ENCODE results near the gene SKAP1.
"Not testable (repeated sequence)": the region's sequence is repeated elsewhere in the genome, so short reads cannot be mapped to it uniquely, and the experiment has no call there.

SKAP1 gene

DNA sequence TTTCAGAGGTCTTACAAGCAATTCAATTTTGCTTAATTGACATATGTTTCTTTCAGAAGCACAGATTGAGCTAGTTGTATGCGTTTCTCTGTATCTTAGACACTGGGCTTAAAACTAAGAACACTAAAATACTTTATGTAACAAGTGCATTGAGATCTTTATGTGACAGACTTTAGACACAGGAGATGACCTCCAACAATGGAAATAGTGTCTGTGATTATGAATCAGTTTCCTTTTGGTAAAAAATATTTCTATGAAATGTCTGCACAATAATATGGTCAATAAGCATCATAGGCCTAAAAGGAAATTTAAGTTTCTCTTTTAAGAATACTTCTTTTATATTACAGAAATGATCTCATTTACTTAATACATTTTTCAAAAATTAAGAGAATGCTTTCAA lies 153.2 kb downstream of the SKAP1 start:
- DNase-seq = no peak

DNA sequence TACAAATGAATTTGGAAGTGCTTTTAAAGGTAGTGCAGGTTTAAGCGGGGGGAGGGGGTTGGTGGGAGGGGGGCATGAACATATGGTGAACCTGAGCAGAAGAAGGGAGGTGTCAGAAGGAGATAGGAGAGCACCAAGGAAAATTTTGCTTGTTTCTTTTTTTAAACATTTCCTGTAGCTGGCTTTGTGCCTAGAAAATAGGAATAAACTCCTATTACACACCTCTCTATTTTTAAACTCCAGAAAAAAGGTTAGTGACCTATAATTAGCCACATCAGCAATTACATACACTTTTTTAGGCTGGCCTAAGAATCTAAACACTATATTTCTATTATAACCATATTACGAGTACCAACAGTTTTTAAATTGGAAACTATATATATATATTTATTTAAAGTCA lies 159.1 kb downstream of the SKAP1 start:
- DNase-seq = peak in 1 of 3 experiments; percentile 31

DNA sequence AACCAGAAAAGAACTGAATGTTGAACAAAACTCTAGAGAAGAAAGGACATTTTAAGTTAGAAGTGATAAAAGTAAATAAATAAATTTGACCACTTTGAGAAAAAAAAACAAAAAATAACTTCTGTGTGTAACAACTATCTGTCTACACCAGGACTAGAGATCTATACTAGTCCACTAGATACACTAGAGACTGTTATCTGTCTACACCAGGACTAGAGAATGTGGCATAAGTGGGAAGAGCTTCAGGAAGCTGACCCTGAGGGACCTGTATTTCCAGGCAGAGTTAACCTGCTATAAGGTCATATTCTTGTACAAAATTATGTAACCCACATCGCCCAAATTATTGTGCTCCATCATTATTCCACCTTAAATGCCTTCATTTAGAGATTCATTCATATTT lies 160.8 kb downstream of the SKAP1 start:
- DNase-seq = no peak

DNA sequence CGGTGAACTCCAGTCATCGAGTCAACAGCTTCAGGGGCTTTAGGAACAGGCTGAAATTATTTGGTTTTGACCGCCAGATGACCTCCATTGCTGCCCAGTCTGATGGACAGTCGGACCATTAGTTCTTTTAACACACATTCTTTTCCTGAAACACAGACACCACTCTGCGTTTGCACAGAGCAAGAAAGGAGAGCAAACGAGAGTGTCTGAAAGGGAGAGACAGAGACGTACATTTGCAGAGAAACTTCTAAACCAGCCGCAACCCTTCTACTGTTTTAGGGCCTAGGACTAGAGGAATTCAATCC lies 166.3 kb downstream of the SKAP1 start:
- no peak for DNase-seq

DNA sequence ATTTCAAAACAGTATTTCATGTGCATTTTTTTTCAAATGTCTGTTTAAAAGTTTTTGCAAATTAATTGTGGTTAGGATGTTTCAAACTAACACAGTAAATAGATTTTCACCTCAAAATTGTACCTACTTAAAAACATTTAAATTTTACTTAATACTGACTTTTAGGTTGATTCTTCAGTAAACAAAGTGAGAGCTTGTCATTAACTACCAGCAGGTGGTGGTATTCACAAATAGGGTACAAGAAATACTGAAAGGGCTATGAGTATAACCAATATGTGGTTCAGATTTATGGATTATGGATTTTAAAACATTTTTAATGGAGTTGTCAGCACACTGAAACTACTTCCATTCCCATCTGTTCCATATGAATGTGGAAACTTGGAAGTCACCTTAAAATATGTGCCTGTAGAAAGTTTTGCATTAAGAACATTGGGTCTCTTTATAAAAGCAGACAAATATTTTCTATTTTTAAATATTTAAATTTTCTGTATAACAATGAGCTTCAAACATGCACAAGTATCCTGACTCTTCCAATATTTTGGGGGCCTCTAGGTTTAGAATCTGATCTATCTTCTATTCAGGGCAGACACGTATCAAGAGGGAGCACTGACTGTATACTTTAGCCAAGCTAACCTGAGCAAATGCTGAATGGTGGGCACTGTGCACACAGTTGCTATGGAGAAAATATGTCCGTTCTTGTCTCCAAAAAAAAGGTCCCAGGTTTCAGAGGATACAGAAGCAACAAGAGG lies 166.9 kb downstream of the SKAP1 start:
- DNase-seq = peak; percentile 7 to 61 (median 17)

DNA sequence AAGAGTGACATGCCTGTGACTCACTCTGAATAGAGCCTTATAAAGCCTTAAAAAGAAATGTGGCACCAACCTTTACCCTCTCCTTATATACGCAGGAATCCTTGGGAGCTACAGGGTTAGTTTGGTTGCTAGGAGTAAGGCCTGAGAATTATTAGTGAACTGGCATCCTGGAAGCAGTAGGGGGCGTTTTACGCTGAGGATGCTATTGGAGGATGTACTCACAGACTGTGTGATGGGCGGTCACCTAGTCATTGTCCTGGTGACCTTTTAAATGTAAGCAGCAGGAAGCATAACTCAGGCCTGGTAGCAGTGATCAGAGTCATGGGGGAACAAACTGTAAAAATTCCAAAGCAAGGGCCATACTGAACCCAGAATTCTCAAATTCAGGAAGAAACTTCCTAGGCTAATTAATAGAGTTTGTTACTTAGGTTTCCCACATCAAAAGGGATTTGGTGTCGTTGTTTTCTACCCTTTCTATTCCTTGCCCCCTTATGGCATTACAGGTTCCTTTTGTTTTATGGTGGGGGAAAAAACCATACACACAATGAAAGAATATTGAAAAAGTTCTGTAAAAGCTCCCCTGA lies 168.6 kb downstream of the SKAP1 start:
- DNase-seq = peak; percentile 15 to 66 (median 40)

DNA sequence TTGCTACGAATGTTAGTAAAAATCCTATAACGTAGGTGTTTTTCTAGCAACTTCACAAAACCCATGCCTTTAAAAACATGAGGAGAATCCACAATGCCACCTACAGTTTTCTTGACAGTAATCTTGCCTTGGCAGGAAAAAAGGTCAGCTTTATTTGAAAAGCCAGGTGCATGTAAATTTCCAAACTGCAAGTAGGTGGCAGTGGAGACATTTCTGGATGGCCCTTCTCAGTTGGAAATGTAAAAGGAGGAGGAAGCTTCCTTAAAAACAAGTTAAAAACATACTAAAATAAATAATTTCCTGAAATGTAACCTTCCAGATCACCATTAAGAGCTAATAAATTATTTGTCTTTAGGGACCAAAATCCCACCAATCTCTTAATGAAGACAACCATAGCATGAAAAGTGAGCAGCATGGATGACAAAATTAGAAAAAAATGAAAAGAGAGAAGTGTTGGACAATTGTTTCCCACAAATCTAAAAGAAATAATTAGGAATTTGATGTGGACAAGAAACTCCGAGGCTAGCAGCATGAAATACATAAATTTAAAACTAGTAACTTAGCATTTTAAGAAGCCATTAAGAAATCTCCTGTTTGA lies 170.2 kb downstream of the SKAP1 start:
- DNase-seq = peak; percentile 50 to 80 (median 68)

DNA sequence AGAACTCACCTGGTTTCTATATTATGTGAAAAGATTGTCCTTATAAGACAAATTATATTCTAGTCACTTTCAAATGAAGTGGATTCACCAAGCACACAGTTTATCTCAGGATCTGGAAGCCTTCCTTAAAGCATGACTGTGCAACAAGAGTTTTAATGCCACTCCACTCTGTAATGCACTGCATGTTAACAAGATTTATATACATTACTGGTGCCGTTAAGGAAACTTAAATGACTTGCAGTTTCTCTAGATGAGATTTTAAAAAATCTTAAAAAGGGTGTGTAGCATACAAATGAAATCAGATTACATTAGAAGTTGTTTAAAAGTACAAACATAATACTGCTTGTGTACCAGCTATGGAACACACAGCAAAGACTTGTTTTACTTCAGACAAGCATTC lies 171.7 kb downstream of the SKAP1 start:
- peak in 1 of 3 experiments; percentile 61 for DNase-seq

DNA sequence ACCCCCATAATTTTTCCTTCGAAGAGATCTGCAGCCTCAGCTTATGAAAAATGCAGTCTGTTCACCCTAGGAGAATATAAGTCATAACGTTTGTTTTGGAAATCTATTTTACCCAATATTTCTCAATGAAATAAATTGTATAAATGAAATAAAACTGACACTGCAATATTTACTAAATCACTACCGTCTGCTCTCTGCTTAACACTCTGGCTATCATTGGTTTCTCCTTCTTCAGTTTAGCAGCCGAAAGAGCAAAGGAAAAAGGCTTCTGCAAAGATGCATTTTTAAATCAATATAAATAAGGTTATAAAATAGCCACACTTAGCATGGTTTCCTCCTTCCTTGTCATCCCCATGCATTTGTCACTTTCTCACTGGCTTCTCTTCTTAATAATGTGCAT lies 174.3 kb downstream of the SKAP1 start:
- DNase-seq = no peak

DNA sequence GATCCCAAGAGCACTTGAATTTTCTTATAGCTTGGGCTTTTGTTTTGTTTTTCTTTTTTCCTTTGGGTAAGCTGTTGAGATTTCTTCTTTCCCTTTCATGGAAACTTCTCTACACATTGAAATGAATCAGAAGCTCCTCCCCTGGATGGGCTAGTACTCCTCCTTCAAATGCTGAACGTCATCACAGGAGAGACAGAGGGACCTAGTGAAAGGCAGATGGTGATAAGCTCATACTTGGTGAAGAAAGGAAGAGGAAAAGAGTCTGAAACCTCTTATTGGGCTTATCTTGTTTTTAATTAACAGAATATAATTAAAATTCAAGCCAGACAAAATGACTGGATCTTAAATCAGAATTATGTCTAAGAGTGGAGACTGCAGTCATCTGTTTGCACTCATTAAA lies 175.1 kb downstream of the SKAP1 start:
- no peak for DNase-seq

DNA sequence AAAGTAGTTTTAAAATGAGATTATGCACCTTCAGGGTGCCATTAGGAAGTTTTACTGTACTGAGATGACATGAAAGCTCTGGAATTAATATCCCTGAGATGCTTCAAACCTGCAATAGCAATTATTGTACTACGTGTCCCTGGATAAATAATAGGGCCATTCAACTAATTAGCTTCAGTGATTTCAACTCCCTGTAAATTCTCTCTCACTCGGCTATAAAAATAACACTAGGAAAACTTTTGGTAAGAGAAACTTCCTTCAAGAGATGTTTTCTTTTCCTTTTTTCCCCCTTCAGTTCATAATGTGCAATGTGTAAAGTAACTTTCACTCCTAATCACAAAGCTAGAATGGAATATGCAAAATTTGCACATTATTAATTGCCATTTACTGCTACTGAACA lies 176.0 kb downstream of the SKAP1 start:
- peak in 1 of 3 experiments; percentile 28 for DNase-seq

DNA sequence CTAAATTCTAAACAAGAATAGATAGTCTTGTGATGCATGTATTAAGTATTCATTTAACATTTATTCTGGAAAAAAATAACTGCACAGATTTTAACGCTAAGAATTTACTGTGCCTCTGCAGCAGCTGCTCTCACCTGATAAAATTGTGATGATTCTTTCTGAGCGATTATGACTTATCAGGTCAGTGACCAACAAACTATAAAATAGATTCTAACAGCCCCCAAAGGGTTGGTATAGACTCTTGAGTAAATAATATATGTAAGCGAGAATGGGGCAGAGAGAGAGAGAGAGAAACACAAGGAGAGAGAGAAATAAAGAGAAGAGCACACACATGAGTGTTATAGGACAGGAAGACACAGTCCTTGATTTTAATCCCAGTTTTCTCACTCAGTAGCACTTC lies 178.1 kb downstream of the SKAP1 start:
- no peak for DNase-seq

DNA sequence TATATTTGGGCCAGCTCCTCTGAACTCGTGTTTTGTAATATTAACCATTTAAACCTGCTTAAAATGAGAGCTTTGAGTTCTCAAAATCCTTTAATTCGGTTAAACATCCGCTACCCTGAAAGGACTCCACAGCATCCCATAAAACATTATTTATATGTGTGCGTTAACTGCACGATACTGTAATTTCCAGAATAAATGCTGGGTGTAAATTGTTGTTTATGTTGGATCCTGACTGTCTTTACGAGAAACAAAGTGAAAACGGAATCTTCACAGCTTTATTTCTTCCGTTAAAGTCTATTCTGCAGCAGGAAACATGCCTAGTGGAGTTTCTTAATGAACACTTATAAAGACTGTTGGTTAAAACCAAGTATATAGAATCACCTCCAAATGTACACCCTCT lies 179.1 kb downstream of the SKAP1 start:
- no peak for DNase-seq

DNA sequence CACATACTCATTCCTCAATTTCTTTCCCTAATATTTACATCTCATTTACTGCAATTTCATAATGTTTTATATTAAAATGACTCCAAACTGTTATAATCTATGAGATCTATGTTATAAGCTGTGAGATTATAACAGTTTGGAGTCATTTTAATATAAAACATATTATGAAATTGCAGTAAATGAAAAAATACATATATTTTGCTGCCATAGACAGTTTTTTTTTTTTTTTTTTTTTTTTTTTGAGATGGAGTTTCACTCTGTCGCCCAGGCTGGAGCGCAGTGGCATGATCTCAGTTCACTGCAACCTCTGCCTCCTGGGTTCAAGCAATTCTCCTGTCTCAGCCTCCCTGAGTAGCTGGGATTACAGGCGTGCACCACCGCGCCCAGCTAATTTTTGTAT lies 180.0 kb downstream of the SKAP1 start:
- DNase-seq = not testable (repeated sequence)

DNA sequence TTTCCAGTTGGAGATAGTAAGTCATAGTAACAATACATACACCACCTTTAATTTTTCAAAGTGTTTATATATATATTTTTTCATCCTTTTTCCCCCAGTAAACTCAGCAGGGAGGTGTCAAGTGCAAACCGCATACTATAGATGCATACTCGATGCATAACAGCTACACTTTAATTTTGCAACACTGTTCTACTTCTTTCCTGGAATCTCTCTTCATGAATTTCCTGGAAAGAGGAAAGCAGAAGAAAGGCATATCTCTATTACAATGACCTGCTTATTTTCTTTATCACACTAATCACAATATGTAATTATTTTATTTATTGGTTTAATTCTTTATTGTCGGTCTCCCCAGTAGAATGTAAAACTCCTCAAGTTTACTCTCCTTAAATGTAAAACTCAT lies 182.4 kb downstream of the SKAP1 start:
- no peak for DNase-seq

DNA sequence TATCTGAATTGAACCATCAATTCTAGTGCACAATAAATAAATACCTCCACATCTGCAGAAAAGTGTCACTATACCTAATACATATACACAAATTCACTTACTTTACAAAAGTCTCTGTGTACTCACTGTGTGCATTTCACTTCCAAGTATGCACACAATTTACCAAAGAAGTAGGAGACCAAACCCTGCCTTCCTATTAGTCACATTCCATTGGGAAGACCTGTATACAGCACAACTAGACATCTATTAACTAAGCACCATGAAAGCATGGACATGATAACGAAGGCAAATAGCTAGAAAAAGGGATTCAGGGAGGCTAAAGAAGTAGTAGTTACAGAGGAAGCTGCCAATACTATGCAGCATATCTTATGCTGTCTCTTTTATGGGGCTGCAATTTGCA lies 183.0 kb downstream of the SKAP1 start:
- no peak for DNase-seq

DNA sequence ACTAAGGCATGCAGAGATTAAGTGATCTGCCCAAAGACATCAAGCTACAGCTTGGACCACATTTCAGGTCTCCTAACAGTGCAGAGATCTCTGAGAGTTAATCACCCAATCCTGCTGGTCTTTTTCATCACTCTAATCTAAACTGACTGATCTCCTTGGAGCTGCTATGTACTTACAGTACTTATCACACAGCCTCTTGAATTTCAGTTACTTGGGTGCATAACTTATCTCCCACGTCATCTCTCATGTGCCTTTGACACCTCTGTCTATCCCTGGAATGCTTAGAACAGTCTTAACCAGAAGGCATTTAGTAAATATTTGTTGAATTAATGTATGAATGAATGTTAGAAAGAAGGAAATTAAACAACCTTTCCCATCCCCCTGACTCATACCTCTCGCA lies 183.4 kb downstream of the SKAP1 start:
- no peak for DNase-seq

DNA sequence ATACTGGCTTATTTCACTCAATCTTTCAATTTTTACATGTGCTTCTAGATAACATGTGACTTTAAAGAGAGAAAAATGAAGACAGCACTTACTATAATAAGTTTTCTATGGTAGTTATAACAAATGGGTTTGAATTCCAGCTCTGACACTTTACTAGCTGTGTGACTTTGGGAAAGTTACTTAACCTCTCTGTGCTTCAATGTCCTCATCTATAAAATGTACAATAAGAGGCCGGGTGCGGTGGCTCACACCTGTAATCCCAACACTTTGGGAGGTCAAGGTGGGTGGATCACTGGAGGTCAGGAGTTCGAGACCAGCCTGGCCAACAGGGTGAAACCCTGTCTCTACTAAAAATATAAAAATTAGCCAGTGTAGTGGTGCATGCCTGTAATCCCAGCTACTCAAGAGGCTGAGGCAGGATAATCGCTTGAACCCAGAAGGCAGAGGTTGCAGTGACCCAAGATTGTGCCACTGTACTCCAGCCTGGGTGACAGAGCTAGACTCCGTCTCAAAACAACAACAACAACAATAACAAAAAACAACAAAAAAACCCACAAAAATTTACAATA lies 184.5 kb downstream of the SKAP1 start:
- not testable (repeated sequence) for DNase-seq

DNA sequence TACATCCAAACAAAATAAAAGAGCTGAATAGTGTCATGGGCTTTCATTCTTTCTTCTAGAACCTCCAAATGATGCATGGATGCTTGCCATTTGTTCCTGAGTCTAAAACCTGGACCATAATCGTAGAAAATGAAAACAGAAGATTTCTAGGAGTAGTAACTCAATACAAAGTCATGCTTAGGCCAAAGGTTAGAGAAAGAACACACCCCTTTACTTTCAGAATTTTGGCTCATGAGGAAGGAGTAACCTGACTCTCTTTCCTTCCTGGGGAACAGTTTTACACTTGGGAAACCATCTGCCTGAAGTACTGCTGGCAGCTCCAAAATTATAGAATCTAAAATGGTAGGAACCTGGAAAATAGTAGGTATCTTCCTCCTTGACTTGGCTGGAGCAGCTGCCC lies 185.2 kb downstream of the SKAP1 start:
- no peak for DNase-seq

DNA sequence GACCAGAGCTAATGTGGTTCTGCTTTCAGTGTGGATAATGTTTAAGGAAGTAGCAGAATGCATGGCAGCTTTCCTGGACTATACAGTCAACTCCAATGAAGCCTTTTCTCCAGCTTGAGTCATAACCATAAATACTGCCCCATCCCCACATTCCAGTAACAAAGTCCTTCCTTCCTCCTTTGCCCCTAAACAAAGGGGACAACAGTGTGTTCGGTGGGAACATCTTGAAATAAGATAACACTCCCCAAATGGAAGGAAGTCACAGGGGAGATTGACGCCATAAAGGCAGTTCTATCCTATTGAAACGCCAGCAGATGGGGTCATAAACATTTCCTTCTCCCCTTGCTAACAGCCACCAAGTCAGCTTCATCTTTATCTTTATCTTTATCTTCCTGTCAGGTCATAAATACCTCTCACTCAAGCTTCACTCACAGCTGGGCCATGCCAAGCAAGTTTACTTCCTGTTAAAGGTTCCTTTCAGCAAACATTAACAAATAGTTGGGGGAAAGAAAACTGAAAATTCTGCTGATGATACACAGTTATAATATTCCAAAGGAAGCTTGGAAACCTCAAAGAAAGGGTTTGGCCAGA lies 185.8 kb downstream of the SKAP1 start:
- no peak for DNase-seq

DNA sequence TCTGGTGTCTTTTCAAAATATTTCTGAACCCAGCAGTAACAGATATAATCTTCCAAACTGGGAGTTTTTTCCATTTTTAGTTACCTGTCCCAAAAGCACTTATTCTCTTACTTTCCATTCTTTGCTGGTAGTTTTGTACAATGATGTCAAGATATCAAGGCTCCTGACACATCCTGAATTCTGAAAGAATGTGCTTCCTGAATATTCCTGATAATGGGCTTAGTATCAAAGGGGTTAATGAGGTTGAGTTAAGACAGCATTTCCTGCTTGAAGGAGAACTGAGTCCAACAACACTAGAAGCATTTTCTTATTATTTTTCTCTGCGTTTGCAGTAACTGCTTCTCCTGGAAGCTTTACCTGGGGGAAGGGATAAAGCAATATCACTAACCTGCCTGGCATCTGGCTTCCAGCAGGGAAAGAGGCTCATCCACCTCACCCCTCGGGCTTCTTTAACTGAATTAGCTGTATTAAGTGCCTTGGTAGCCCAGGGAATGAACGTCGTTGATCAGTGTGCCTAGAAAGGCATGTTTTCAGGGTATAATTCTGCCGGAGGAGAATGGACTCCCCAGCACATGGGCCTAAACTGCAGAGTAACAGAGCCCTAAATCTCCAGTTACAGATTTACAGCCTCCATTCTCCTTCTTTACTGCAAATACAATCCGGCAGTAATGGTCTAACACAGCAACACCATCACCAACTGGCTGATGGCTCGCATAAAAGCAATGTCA lies 188.1 kb downstream of the SKAP1 start:
- DNase-seq = no peak

DNA sequence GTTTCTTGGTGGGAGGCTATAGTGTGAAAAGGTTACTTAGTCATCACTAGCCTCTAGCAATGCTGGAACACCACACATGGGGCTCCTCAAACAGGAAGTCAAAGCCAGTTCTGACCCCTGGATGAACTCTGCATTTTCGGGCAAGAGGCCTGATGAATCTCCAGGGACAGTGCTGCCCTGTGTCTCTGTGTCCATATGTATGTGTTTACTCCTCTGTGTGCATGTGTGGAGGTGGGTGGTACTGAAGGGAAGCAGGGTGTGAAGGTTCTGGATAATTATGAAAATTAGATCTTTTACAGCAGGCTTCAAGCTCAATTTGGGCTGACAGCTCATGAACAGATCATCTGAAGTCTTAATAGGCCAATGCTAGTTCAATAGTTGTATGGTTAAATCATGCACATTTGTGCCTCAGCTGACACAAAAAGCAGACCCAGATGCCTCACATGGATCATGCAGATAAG lies 188.9 kb downstream of the SKAP1 start:
- peak in 2 of 3 experiments; percentile 12 to 37 for DNase-seq

DNA sequence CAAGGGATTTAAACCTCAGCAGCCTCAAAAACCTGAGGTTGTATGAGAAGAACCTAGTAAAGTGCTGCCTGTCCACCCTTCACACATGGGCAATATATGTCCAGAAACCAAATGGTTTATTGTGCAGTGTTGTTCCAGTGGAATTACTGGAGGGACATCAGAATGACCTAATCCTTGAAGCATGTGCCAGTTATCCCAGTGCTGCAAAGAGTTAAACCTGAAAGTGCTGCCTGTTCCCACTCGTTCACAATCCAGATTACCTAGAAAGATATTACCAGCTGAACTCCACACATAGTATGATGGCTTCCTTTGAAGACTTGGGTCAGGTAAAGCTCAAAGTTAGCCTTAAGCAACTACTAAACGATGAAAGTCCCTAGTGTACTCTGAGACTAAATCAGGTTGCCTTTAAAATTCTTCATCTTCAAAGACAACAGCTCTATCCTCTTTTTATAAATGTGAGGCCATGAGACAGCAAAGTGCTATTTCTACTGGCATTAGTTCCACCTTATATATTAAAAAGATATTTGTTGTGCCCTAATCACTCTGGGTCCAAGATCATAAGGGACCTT lies 189.4 kb downstream of the SKAP1 start:
- no peak for DNase-seq
